ENCODE results near the gene TRPM2.

The TRPM2 gene

DNA sequence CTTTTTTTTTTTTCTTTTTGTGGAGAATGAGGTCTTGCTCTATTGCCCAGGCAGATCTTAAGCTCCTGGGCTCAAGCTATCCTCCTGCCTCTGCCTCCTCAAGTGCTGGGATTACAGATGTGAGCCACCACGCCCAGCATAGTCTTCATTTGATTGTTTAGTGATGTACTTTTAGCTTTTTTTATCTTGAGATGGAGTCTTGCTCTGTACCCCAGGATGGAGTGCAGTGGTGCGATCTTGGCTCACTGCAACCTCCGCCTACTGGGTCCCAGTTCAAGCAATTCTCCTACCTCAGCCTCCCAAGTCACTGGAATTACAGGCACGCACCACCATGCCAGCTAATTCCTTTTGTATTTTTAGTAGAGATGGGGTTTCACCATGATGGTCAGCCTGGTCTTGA is 77.9 kb downstream of the TRPM2 start:
- no peak for DNase-seq (ENCODE audit: low spot score)

DNA sequence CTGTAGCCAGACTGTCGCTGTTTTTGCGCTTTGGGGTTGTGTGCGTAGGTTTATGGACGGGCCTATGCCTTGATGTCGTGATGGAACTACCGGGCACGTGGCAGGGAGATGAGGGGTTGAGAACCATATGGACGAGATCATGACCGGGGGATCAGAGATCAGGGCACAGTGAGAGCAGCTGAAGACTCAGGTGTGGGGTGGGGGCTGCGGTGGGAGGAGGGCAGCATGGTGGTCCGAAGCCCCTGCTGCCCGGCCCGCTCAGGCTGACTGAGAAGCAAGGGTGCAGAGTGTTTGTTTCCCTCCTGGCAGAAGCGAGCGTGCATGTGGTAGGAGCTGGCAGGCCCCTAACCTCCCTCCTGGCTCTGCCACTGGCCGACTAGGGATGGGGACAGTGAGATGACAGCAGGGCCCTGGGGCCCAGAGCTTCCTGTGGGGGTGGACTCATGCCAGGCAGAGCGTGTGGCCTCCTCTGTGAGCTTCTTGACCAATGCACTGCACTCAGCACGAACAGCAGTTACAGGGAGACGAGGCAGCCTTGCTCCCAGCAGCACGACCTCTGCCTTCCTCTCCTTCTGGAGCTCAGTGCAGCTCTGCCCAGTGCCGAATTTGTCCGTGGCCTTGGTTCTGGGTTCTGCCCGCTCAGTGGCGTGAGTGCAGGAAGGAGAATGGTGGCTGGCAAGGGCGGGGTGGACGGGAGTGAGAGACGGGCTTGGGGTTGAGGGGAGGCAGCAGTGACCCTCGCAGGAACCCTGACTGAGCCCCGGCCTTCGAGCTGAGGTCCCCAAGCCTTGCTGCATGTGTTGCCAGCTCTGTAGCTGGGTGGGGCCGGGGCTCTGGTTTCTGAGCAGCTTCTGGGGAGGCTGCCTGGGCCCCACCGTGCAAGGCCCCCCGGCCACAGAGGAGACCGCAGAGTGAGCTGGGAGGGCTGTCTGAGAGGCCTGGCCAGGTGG is 79.7 kb downstream of the TRPM2 start:
- DNase-seq (ENCODE audit: low spot score), result no peak

GRCh38 chr21:44433791-44434567 is 80.6 kb downstream of the TRPM2 start:
- no peak for DNase-seq (ENCODE audit: low spot score)

DNA sequence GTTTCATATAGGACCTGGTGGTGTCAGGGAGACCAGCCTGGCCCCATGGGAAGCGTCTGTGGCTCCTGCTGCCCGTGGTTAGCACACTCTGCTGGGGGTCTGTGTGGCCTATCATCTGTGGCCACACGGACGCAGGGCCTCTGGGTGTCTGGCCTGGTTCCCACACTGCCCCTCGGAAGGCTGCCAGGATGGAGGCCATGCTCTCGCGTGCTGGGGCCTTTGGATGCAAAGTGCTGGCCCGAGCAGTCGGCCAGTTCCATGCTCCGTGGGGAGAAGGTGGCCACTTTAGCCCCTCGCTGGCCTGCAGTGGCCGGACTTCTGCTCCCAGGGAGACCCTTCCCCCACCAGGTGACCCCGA is 81.1 kb downstream of the TRPM2 start:
- no peak for DNase-seq (ENCODE audit: low spot score)

- no peak for DNase-seq (ENCODE audit: low spot score)
These were observed 81.7 kb downstream of the TRPM2 start for GRCh38 chr21:44434936-44435635.

GRCh38 chr21:44436111-44436611 is 82.7 kb downstream of the TRPM2 start:
- no peak for DNase-seq (ENCODE audit: low spot score)

DNA sequence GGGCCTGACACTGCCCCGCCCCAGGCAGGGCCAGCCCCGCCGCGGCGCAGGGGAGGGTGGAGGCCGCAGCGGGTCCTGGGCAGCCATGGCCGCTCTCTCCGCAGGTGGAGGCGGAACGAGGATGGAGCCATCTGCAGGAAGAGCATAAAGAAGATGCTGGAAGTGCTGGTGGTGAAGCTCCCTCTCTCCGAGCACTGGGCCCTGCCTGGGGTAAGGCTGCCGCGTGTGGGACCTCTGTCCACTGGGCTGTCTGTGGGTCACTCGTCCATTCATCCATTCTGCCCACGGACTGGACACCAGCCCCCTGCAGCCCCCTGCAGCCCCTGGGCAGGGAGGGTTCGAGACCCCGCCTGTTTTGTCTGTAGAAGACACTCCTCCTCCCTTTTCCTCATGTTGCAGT is 83.5 kb downstream of the TRPM2 start:
- DNase-seq (ENCODE audit: low spot score), result no peak

GRCh38 chr21:44437371-44437695 is 83.9 kb downstream of the TRPM2 start:
- DNase-seq (ENCODE audit: low spot score), result no peak

- no peak for DNase-seq (ENCODE audit: low spot score)
These were observed 84.4 kb downstream of the TRPM2 start for GRCh38 chr21:44437696-44438431.

DNA sequence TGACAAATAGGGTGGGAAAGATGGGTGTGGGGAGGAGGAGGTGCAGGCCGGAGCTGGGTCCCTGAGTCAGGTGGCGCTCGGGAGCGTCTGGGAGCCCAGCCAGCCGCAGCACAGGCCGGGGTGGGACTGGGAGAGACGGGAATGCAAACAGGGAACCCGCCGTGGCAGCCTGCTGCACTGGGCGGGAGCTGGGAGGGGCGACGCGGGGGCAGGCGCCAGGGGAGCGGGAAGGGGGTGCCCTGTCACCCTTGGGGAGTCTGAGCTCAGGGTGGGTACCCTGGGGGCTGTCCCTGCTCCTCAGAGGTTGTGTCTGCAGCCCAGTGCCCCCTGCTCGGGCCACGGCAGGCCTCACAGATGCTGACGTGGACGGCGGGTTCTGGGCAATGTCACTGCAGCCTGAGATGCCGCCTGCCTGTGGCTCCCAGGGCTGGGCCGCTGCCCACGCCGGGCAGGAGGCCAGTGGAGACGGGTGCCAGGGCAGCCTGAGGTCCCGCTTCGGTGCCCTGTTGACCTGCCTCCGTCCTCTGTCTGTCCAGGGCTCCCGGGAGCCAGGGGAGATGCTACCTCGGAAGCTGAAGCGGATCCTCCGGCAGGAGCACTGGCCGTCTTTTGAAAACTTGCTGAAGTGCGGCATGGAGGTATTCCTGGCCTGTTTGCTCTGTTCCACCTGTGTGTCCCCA is 85.2 kb downstream of the TRPM2 start:
- no peak for DNase-seq (ENCODE audit: low spot score)

- DNase-seq (ENCODE audit: low spot score), result no peak
These were observed 85.8 kb downstream of the TRPM2 start for GRCh38 chr21:44439211-44439600.

DNA sequence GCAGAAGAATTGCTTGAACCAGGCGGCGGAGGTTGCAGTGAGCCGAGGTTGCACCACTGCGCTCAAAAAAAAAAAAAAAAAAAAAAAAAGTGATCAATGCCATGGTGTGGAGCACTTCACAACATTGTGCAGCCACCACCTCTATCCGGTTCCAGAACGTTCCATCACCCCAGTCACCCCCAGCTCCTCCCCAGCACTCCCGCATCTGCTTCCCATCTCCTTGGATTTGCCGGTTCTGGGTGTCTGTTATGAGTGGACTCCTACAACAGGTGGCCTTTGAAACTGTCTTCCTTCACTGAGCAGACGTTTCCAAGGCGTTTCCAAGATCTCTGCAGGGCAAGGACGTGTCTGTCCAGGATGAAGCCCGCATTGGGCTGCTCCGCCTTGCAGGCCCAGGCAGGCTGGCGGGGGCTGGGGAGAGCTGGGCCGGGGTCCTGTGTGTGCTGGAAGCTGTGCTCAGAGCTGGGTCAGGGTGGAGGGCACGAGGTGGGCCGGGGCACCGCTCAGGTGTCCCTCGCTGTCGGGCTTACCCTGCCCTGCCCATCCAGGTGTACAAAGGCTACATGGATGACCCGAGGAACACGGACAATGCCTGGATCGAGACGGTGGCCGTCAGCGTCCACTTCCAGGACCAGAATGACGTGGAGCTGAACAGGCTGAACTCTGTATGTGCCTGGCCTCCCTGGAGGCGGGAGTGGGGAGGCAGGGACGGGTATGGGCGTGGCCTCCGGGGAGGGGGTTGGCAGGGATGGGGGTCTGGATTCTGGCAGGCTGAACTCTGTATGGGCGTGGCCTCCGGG is 87.0 kb downstream of the TRPM2 start:
- DNase-seq (ENCODE audit: low spot score), result no peak

GRCh38 chr21:44441041-44441400 is 87.6 kb downstream of the TRPM2 start:
- DNase-seq (ENCODE audit: low spot score), result no peak

DNA sequence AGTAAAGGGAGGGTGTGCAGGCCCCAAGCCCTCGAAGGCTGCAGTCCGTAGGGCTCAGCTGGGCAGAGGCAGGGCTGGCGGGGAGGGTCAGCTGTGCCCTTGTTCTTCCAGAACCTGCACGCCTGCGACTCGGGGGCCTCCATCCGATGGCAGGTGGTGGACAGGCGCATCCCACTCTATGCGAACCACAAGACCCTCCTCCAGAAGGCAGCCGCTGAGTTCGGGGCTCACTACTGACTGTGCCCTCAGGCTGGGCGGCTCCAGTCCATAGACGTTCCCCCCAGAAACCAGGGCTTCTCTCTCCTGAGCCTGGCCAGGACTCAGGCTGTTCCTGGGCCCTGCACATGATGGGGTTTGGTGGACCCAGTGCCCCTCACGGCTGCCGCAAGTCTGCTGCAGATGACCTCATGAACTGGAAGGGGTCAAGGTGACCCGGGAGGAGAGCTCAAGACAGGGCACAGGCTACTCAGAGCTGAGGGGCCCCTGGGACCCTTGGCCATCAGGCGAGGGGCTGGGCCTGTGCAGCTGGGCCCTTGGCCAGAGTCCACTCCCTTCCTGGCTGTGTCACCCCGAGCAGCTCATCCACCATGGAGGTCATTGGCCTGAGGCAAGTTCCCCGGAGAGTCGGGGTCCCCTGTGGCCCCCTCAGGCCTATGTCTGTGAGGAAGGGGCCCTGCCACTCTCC is 88.3 kb downstream of the TRPM2 start:
- DNase-seq (ENCODE audit: low spot score), result no peak

GRCh38 chr21:44442266-44443125 is 89.1 kb downstream of the TRPM2 start:
- DNase-seq (ENCODE audit: low spot score), result no peak

- no peak for DNase-seq (ENCODE audit: low spot score)
These were observed 90.0 kb downstream of the TRPM2 start for GRCh38 chr21:44443291-44443890.

DNA sequence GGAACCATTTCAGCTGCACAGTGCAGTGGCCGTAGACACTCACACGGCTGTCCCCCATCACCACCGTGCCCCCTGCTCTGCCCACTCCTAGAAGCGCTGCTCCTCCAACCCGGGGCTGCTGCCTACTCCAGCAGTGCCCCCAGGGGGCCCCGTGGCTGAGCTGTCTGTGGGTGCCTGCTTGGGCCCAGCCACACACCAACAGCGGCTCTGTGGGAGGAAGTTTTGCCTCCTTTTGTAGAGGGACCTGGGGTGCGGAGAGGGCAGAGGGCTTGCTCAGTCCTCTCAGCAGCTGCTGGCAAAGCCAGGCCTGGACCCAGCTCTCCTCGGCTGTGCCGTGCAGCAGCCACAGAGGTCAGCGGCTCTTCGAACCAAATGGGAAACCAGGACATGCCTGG is 90.5 kb downstream of the TRPM2 start:
- no peak for DNase-seq (ENCODE audit: low spot score)

- DNase-seq (ENCODE audit: low spot score), result no peak
These were observed 91.0 kb downstream of the TRPM2 start for GRCh38 chr21:44444286-44444931.
